Measurements from ENCODE around the gene POLG.

POLG gene

DNA sequence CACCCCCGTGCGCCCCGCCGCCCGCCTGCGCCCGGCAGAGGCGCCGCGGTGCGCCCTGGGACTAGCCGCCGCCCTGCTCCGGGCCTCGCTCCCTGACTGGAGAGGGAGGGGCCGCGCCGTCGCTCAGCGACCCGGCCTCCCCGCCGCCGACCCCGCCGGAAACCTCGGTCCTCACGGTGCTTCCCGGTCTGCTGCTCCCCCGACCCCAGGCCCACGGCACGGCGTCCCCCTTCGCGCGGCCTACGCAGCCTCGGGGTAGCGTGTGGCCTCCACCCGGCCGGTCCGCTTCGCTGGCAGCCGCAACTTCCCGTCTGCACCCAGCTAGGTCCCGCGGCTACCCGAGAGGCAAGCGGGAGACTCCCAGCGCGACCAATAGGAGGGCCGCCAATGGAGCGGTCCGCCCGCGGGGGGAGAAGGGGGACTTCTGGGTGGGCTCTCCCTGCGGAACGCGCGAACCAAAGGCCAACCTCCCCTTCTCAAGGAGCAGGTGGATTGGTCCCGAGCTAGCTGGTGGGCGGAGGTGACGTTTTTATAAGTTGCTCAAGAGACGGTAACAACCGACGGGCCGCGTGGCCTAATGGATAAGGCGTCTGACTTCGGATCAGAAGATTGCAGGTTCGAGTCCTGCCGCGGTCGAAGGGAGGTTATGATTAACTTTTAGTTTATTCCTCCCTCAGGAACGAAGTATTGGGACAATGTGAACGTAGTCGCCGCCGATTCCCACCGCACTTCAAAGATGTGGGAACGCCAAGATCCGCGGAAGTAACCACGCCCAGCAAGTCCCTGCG lies at the start of gene POLG:
POLG (minus strand) TSS at position 315 of the 788 bp plus-strand sequence. CDS start 1,070 bp downstream, outside the sequence.
- DNase-seq, result peak; percentile 98 to 99 (median 98)

DNA sequence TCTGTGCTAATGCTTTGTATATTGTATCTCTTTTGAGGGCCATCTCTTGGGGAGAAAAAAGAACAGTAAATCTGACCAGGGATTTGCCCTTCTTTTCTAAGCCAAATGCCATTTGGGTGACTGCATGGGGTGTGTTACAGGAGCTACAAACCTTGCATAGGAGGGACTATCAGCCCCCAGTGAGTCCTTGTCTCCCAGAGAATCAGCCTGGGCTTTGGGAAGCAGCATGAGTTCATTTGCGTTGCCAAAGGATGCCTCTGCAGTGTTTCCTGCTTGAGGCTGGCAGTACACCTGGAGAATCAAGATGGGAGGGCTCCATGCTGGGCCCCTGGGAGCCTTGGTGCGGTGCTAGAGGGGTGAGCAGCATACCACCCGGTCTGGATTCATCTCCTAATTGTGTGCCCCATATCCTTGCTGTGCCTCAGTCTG lies 49.6 kb upstream of the POLG start:
- DNase-seq, result no peak

GRCh38 chr15:89383365-89384175 lies 48.9 kb upstream of the POLG start:
- DNase-seq, result no peak

GRCh38 chr15:89381888-89382686 lies 47.5 kb upstream of the POLG start:
- DNase-seq, result no peak

- no peak for DNase-seq
Observed at GRCh38 chr15:89381331-89381730, 46.7 kb upstream of the POLG start.

GRCh38 chr15:89379818-89380217 lies 45.2 kb upstream of the POLG start:
- no peak for DNase-seq

- no peak for DNase-seq
Observed at GRCh38 chr15:89379251-89379695, 44.6 kb upstream of the POLG start.

DNA sequence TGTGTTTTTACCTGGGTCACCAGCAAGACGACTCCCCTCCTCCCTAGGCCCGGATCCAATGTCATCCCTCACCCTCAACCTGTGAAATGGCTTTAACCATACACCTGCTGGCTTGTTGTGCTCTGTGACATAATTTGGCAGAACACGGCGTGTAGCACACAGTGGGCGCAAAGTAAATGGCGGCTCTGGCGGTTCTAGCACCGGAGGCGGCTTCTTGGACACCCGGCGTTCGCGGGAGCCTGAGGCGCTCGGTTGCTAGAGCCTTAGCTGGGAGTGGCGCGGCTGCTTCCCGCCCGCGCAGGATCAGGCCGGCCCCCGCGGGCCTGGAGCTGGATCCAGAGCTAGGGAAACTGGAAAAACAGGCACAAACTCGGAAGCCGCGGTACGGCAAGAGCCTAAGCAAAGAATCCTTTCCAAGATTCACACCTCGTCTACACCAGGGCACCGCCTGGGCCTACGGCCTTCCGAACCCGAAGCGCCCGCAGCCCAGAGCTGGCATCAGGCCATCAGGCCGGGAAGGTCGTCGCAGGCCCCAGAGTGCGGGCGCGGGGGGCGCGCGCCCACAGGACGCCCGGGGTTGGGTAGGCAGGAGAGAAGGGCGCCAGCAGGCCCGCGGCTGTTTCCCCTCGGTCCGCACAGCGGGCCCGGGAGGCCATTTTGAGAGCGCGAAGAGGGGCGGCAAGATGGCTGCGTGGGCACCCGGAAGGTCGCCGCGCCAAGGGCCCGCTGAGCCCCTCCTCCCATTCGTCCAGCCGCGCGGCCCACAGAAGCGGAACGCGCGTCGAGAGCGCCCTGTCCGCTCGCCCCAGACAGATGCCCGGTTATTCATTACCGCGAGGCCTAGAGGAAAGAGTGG lies 43.9 kb upstream of the POLG start:
- DNase-seq, result peak in 1 of 6 experiments; percentile 23

DNA sequence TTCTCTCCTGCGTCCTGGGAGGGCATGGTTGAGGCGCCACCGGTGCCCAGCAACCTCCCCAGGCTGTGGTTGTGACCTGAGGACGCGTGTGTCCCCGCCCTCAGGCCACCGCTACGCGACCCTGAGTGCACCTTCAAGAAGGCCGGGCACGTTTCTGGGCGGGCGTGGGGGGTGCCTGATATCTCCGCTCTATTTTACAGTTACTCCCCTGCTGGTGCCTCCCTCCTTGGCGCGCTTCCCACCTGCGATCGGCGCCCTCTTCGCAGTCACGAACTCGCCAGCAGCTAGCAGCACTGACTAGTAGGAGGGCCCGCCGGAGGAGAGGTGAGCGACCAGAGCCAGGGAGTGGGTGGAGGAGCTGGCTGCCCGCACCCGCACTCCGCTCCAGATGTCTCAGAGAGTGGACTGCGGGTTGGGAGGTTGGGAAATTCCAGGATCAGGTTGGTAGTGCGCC lies 43.2 kb upstream of the POLG start:
- DNase-seq, result no peak

DNA sequence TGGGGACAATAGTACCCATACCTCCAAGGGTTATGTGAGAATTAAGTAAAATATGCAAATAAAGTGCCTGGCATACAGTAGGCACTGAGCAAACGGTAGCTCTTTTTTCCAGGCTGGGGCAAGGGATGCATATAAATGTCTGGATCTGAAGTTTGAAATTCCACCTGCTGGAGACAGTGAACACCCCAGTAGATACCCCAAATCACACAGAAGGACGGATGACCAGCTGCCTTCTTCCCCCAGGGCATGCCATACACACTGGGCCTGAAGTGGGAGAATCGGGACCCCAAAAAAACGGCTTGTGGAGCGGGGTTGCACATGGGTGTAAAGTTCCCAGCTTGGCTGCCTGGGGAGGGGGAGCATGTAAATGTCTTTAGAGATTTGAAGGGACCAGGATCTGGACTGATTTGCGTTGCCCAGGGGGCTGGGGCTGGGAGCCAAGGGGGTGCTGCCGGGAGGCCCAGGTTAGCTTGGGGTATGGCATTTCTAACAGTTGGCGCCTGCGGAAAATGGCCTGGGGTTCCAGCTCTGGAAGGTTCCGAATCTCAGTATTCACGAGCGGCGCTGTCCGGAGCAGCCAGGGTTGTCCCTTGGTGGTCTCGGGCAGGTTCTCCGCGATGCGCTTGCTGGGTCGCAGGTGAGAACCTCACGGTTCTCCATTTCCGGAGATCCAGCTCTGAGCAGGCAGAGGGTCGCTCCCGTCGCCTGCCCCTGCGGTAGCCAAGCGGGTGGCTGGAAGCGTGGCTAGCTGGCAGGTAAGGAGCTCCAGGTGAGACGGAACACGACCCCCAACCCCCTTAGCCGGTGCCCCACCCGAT lies 42.6 kb upstream of the POLG start:
- no peak for DNase-seq

GRCh38 chr15:89376388-89376787 lies 41.8 kb upstream of the POLG start:
- DNase-seq, result no peak

DNA sequence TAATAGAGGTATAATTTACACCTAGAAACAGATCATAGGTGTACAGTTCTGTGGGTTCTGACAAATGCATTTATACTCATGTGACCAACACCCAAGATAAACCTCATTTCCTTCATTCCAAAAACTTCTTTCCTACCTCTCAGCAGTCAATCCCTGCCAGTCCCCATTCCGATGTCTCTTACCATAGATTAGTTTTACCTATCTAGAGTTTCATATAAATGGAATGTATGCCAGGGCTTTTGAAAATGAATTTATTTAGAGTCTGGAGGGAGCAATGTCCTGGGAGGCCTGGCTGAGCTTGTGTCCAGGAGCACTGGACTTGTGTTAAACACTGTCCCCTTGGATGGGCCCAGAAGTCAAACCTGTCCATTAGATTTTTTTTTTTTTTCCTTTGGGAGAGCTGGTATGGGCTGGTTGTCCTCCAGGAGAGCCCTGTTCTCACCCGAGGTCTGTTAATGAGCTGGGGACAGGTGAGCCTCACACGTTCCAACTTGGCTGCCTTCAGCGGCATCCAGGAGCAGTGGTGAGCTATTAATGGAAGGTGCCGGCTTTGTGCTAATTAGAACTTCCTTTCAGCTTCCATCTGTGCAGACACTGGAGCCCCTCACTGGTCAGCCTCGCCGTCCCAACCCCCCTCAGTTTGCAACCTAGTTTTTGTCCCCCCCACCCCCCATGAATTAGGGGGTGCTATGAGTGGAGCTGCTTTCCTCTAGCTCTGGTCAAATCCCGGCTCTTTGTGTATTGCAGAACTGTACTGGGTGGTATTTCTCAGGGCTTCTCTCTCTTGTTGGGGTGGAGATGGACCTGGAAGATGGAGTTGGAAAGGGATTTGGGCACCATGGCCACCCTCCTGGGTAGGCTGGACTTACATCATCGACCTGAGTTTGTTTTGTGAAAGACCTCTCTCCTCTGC lies 40.7 kb upstream of the POLG start:
- no peak for DNase-seq

DNA sequence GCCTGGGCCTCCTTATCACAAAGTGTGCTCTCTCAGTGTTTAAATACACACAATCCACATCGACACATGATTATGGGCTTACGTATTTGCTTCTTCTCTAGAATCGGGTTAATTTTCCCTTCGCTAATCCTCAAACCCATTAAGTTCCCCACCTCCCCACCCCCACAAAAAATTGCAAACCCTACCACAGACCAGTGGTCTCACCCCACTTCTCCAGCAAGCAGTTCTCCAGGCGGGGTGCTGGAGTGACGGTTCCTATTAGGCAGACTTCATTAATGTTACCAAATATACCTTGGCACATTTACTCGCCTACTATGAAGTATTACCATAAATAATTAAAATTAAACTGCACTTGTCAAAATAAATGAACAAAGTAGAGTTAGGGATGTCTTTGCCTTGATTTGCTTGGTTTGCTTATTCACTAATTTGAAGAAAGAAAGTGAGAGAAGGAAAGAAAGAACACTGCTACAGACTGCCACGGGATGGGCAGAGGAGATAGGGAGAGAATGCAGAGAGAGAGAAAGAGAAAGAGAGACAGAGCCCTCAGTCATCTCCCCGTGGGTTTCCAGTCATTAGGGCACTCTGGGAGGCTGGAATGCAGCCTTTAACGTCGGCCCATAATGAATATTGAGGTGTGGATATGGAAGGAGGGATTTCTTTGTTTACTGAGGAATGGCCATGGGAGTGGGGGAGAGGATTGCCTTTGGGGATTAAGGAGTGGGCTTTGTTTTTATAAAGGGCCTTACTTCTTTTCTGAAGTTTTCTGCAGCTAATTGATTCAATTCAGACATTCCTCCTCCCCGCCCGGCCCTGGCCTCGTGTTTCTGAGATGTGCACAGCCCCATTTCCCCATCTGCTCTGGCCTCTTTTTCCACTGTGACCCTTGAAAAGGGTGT lies 39.7 kb upstream of the POLG start:
- no peak for DNase-seq

DNA sequence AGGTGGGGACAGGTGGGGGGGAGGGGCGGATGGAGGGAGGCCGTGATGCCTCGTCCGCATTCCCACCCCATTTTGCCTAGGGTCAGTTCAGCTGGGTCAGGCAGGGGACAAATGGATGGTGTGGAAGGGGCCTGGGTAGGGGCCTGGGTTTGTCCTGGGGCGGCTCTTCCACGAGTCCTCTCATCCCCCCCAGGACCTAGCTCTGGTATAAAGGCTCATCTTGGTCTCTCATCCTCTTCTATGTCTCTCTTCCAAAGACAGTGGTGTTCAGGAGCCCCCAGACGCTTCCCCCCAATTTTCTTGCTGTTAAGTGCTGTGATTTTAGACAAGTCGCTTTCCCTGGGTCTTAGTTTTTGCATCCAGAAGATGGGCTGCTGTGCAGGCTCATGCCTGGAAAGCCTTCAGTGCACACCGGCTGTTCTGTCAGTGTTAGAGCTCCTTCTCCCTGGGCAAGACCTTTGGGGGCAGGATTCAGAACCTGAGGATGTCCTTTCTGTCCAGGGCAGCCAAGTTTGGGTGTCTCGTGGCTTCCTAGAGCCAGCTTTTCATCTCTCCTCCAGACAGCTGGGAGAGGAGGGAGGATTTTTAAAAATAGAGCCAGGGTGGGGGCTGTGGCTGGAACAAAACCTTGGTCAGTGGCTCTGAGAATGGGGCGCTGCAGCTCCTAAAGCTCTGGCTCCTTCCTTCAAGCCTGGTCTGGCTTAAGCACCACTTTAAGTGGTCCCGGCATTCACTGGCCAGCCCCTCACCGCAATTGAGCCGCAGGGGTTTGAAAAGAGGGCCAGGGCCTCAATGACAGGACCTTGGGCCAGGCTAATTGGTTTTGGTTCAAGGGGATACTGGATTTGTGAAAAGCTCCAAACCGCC lies 37.7 kb upstream of the POLG start:
- no peak for DNase-seq

DNA sequence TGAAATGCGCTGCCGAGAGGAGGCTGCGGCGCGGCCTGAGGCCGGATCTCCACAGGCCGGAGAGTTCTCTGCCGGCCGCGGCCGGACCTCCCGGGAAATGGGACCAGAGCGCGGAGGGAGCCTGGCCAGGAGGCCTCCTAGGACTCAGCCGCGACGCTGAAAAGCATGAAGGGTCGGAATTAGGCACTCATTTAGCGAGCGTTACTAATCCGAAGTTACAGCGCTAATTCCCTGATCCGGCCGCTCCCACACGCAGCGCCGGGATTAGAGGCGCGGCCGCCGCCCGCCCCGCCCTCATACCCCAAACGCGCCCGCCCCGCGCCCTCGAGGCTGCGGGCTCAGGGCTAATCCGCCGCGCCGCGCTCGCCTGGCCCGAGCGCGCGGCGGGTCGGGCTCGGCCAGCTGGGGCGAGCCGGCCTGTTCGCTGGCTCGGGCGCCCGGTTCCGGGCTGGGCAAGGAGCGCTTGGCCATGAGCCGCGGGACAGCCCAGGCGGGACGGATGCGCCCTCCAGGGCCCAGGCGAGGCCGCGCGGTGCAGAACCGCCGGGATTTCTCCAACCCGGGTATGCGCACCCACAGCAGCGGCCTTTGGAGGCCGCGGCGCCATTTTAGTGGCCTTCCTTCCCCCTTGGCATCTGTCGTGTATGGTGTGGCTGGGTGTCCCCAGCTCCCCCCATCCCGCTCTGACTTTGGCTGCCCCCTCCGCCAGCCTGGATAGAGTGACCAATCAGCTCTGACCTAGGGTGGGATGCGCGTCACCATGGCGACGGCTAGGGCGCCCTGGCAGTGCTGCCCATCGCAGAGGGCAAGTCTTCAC lies 36.8 kb upstream of the POLG start:
- DNase-seq, result no peak

DNA sequence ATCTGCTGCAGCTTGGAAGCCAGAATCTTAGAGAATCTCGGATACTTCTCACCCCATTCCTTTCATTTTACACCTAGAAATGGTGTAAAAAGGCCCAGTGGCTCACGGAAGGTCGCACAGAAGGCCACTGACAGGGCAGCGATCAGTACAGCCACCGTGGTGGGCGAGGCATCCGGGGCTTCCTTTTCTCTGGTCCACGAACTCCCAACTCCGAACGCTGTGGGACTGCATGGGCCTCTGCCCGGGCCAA lies 36.3 kb upstream of the POLG start:
- DNase-seq, result no peak

All from stimulated activated naive CD4-positive, alpha-beta T cell (primary cell).